Thyroid gland (tissue), 4 donors: Measurements from ENCODE around the gene ITPR2.

ENCODE experiments used
- CTCF ChIP-seq, 6 experiments: fragments of 200-600 bp in 3 of 6; fragments of 450-650 bp in 3 of 6; sonication (generic) in 3 of 6; IDR thresholded peaks; one replicate each; pipeline ENCODE4 v1.5.1; 2016 to 2019; ENCODE audit warnings: antibody characterized with exemption in 6 of 6, mild to moderate bottlenecking in 2 of 6, inconsistent platforms in 1 of 6, moderate library complexity in 1 of 6
- POLR2A ChIP-seq, 2 donors: fragments of 450-650 bp; IDR thresholded peaks; one replicate each; pipeline ENCODE4 v1.6.1; 2017; ENCODE audit warnings: antibody characterized with exemption in 2 of 2, mild to moderate bottlenecking in 2 of 2, moderate library complexity in 1 of 2

GRCh38 chr12:26632756-26633155 lies 200.2 kb downstream of the ITPR2 start:
- no peak for TF ChIP-seq CTCF (IDR thresholded peaks at IDR 0.05)
- no peak for TF ChIP-seq POLR2A (IDR thresholded peaks at IDR 0.05)
